GM12878 (cell line): ENCODE measurements around the gene EML1. TPM values are rescaled to one million over a fixed set of nuclear protein-coding genes. Genes with fewer than 3 reads are reported as not detected.

Experiments
- ATAC-seq: fragments of 200-7000 bp; cut with Tn5 transposase; 3 replicates; pipeline ENCODE4 v1.9.1; 2020; ENCODE audit warnings: mild to moderate bottlenecking, moderate library complexity
- BruUV-seq: library from RNA; stranded (reverse); fragments of 400-500 nt; replicated peaks from 2 replicates; lab custom pipeline; 2021; lab: Mats Ljungman, UMichigan
- CTCF ChIA-PET: fragments of 300-600 bp; sonication (Branson Sonifier 250); formaldehyde crosslinking; extraction: SDS; loops from one replicate; lab custom pipeline; 2021; ENCODE audit warnings: inconsistent platforms; lab: Yijun Ruan, JAX
- POLR2A ChIA-PET: fragments of 350-600 bp; formaldehyde crosslinking; extraction: SDS; loops from one replicate; lab custom pipeline; 2021; ENCODE audit warnings: inconsistent platforms; lab: Charles Lee
- RAD21 ChIA-PET: fragments of 300-600 bp; sonication (Branson Sonifier 250); formaldehyde crosslinking; loops from one replicate; lab custom pipeline; 2023; ENCODE audit warnings: antibody characterized with exemption; ENCODE audit not compliant: unreplicated experiment; lab: Charles Lee
- SMC1A ChIA-PET: fragments of 300-600 bp; sonication (Branson Sonifier 250); formaldehyde crosslinking; loops from one replicate; lab custom pipeline; 2023; ENCODE audit not compliant: unreplicated experiment, uncharacterized antibody; lab: Charles Lee
- DNase-seq: peaks from one replicate; pipeline ENCODE4 v3.0.0-alpha.2; 2011; ENCODE audit warnings: low read depth, low spot score
- FAIRE-seq: peaks from 3 replicates; lab custom pipeline; 2011; peaks lifted over from hg19 to GRCh38; lab: Jason Lieb, UNC
- H2AFZ ChIP-seq: 2 replicates; pipeline ENCODE4 v1.6.0; 2011; ENCODE audit warnings: low read depth, low read length, control low read depth; ENCODE audit not compliant: control insufficient read depth
- H3K27ac ChIP-seq: 2 replicates; pipeline ENCODE4 v1.5.1; 2011; ENCODE audit warnings: control low read depth; ENCODE audit not compliant: control insufficient read depth, insufficient read depth
- H3K27me3 ChIP-seq, 2 experiments: replicated peaks in 1 of 2; 2 replicates each; pipeline versions ENCODE4 v1.6.0 to v1.6.1; 2011; ENCODE audit warnings: low read length in 1 of 2; ENCODE audit not compliant: control insufficient read depth in 2 of 2, insufficient read depth in 2 of 2
- H3K36me3 ChIP-seq, 2 experiments: 2 replicates each; pipeline ENCODE4 v1.5.1; 2011; ENCODE audit warnings: low read length in 1 of 2; ENCODE audit not compliant: control insufficient read depth in 2 of 2, insufficient read depth in 2 of 2
- H3K4me1 ChIP-seq: 2 replicates; pipeline ENCODE4 v1.6.1; 2011; ENCODE audit warnings: mild to moderate bottlenecking, low read length, moderate library complexity, mixed read lengths; ENCODE audit not compliant: control insufficient read depth, insufficient read depth
- H3K4me2 ChIP-seq: 2 replicates; pipeline ENCODE4 v1.6.0; 2011; ENCODE audit warnings: control low read depth; ENCODE audit not compliant: control insufficient read depth, insufficient read depth
- H3K4me3 ChIP-seq: fragments of 200-600 bp; sonication (generic); 2 replicates; pipeline ENCODE4 v1.5.1; 2016
- H3K79me2 ChIP-seq: 2 replicates; pipeline ENCODE4 v1.6.0; 2011; ENCODE audit warnings: low read length; ENCODE audit not compliant: control insufficient read depth, insufficient read depth
- H3K9ac ChIP-seq: 2 replicates; pipeline ENCODE4 v1.8.0; 2011; ENCODE audit warnings: low read length, control low read depth, mixed read lengths; ENCODE audit not compliant: control insufficient read depth, insufficient read depth
- H3K9me3 ChIP-seq: replicated peaks from 3 replicates; pipeline ENCODE4 v1.5.1; 2011; ENCODE audit warnings: mild to moderate bottlenecking, low read length; ENCODE audit not compliant: control insufficient read depth, insufficient read depth
- H4K20me1 ChIP-seq: 2 replicates; pipeline ENCODE4 v1.6.0; 2011; ENCODE audit not compliant: control insufficient read depth, insufficient read depth
- ATF7 ChIP-seq: fragments of 450-650 bp; IDR thresholded peaks from 2 replicates; pipeline ENCODE4 v1.6.1; 2016; ENCODE audit warnings: low read depth, mild to moderate bottlenecking
- BCLAF1 ChIP-seq: fragments of 450-650 bp; IDR thresholded peaks from 2 replicates; pipeline ENCODE4 v1.6.1; 2017; ENCODE audit warnings: antibody characterized with exemption, mild to moderate bottlenecking, moderate library complexity
- ETV6 ChIP-seq, 2 experiments: fragments of 450-650 bp in 1 of 2; IDR thresholded peaks in 1 of 2; conservative IDR thresholded peaks in 1 of 2; 2 replicates each; pipeline ENCODE4 v1.6.1; 2014; ENCODE audit warnings: antibody characterized with exemption in 1 of 2, borderline replicate concordance in 1 of 2, low read depth in 1 of 2, mild to moderate bottlenecking in 1 of 2, moderate library complexity in 1 of 2
- IRF4 ChIP-seq: IDR thresholded peaks from 2 replicates; pipeline ENCODE4 v1.6.1; 2011; ENCODE audit warnings: low read depth, low read length
- MEF2A ChIP-seq: IDR thresholded peaks from 2 replicates; pipeline ENCODE4 v1.6.1; 2011; ENCODE audit warnings: low read depth, mild to moderate bottlenecking, low read length, moderate library complexity; ENCODE audit not compliant: insufficient read depth
- NKRF ChIP-seq: fragments of 450-650 bp; conservative IDR thresholded peaks from 2 replicates; pipeline ENCODE4 v1.6.1; 2017; ENCODE audit warnings: mild to moderate bottlenecking, moderate library complexity
- NR2C2 ChIP-seq: IDR thresholded peaks from 2 replicates; pipeline ENCODE4 v1.6.1; 2011; ENCODE audit warnings: borderline replicate concordance, low read depth; ENCODE audit not compliant: control insufficient read depth, insufficient read length
- SMC3 ChIP-seq: IDR thresholded peaks from 2 replicates; pipeline ENCODE4 v1.6.1; 2011; ENCODE audit warnings: low read length, improper control_type of control experiment, borderline replicate concordance
- SPI1 ChIP-seq: IDR thresholded peaks from 2 replicates; pipeline ENCODE4 v1.6.1; 2011; ENCODE audit warnings: low read depth, mild to moderate bottlenecking, low read length, moderate library complexity, borderline replicate concordance; ENCODE audit not compliant: insufficient read depth
- SREBF2 ChIP-seq: IDR thresholded peaks from 2 replicates; pipeline ENCODE4 v1.6.1; 2012; ENCODE audit warnings: mild to moderate bottlenecking, low read length
- SRF ChIP-seq, 2 experiments: IDR thresholded peaks; 2 replicates each; pipeline ENCODE4 v1.6.1; 2011; ENCODE audit warnings: low read depth in 2 of 2, low read length in 2 of 2, mild to moderate bottlenecking in 1 of 2, moderate library complexity in 1 of 2
- TCF3 ChIP-seq: IDR thresholded peaks from 2 replicates; pipeline ENCODE4 v1.6.1; 2012; ENCODE audit warnings: low read depth, mild to moderate bottlenecking, low read length, borderline replicate concordance; ENCODE audit not compliant: insufficient read depth
- ZNF592 ChIP-seq: fragments of 450-650 bp; IDR thresholded peaks from 2 replicates; pipeline ENCODE4 v1.6.1; 2017; ENCODE audit warnings: mild to moderate bottlenecking, moderate library complexity
- in situ Hi-C: fragments of 300-500 bp; cut with MboI; formaldehyde crosslinking; loops from 9 replicates; pipeline ENCODE4 v1.14.3; 2018; ENCODE audit warnings: mixed read lengths
- intact Hi-C: fragments of 100-400 bp; cut with micrococcal nuclease; formaldehyde crosslinking; loops from one replicate; pipeline ENCODE4 v1.14.2; 2022; ENCODE audit not compliant: unreplicated experiment
- polyA plus RNA-seq, 11 experiments: library from polyadenylated mRNA; depleted of rRNA in 4 of 11; unstranded in 6 of 11; stranded (reverse) in 5 of 11; fragments of >200 nt; fragmentation: Nextera tagmentation in 4 of 11; fragmentation: Illumina TruSeq in 1 of 11; extraction: Ambion mirVana in 4 of 11; extraction: Trizol in 1 of 11; gene quantifications; 1 replicate in 1 of 11; 2 replicates in 10 of 11; pipeline versions ENCODE4 v1.2.1 to v1.2.3, GENCODE V29; 2011 to 2016; ENCODE audit warnings: inconsistent platforms in 2 of 11, missing spikeins in 2 of 11, low read depth in 1 of 11
- total RNA-seq, 4 experiments: library from RNA; depleted of rRNA in 3 of 4; stranded (reverse); fragments of >200 nt in 3 of 4; fragmentation: Illumina TruSeq in 1 of 4; extraction: Trizol in 1 of 4; gene quantifications; 2 replicates each; pipeline versions ENCODE4 v1.2.1 to v1.2.3, GENCODE V29; 2013 to 2021

The EML1 gene
- total and polyA plus RNA-seq, 10 of the 15 experiments (the other 5 are each of a cell fraction or from before 2014, with no cell fraction given): 0.05 to 3.4 (median 0.11) TPM; not detected in 3

- no peak for TF ChIP-seq ETV6 (conservative IDR thresholded peaks at IDR 0.05 in 1 of 2, IDR thresholded peaks at IDR 0.05 in 1 of 2; ENCODE audit: borderline replicate concordance in 1 of 2, low read depth in 1 of 2)
Measured at GRCh38 chr14:99899578-99900178, 106.5 kb downstream of the EML1 start (continued).

GRCh38 chr14:99902925-99903324, 109.7 kb downstream of the EML1 start:
- FAIRE-seq: no peak
- intact Hi-C loops: loop anchor here (5.0 kb wide), 1 partner anchor 44 kb away; no protein-coding TSS in a partner anchor
- Histone ChIP-seq H3K27me3 (no peaks in the 10 kb centered on the region; a peak in 1 of 4 replicates), H3K27ac (no peak overlapping the region), H2AFZ (no peak overlapping the region), H3K9ac (no peak overlapping the region), H3K36me3 (no peaks in the 10 kb centered on the region), H3K4me3 (no peak overlapping the region), H3K4me1 (no peaks in the 10 kb centered on the region), H3K9me3 (no peaks in the 10 kb centered on the region), H4K20me1 (no peaks in the 10 kb centered on the region), H3K4me2 (no peak overlapping the region), H3K79me2 (no peaks in the 10 kb centered on the region)
- RAD21 ChIA-PET: no interaction called here
- DNase-seq: no peak
- in situ Hi-C loops: no loop called here
- BruUV-seq: no TSS peak
- POLR2A ChIA-PET: no interaction called here
- CTCF ChIA-PET: no interaction called here
- SMC1A ChIA-PET: no interaction called here
- no peak for ATAC-seq
- TF ChIP-seq MEF2A (no peak), TCF3 (no peak), BCLAF1 (no peak), ZNF592 (no peak), SPI1 (no peak), IRF4 (no peak), ATF7 (no peak), SRF (IDR thresholded peaks at IDR 0.05; ENCODE audit: low read depth in 2 of 2, low read length in 2 of 2) (no peak), SMC3 (no peak), NKRF (no peak), NR2C2 (no peak), SREBF2 (no peak)
